PC-9 (cell line): ENCODE data around the gene ITPKB. TPM values are rescaled to one million over a fixed set of nuclear protein-coding genes. Genes with fewer than 3 reads are reported as not detected.
A peak's percentile ranks its signal among the peaks of the same experiment; 100 is the strongest.

Experiments
- BruUV-seq: library from RNA; stranded (reverse); fragments of 400-500 nt; replicated peaks from 2 replicates; lab custom pipeline; 2021; lab: Mats Ljungman, UMichigan
- CTCF ChIA-PET: fragments of 300-600 bp; sonication (Branson Sonifier 250); formaldehyde crosslinking; loops from one replicate; lab custom pipeline; 2022; ENCODE audit warnings: antibody characterized with exemption; lab: Charles Lee
- POLR2A ChIA-PET: fragments of 300-600 bp; sonication (Branson Sonifier 250); formaldehyde crosslinking; loops from one replicate; lab custom pipeline; 2022; ENCODE audit warnings: antibody characterized with exemption; ENCODE audit not compliant: unreplicated experiment; lab: Charles Lee
- DNase-seq, 2 experiments: peaks; one replicate each; pipeline versions ENCODE4 v3.0.0 to v3.0.0-alpha.2; 2015 to 2022; ENCODE audit warnings: mixed read lengths in 1 of 2
- H2AFZ ChIP-seq: fragments of 200-600 bp; sonication (generic); 2 replicates; pipeline ENCODE4 v1.8.1; 2017; ENCODE audit warnings: antibody characterized with exemption
- H3F3A ChIP-seq: fragments of 200-600 bp; sonication (generic); 2 replicates; pipeline ENCODE4 v1.8.1; 2017; ENCODE audit warnings: antibody characterized with exemption, mild to moderate bottlenecking, low read depth; ENCODE audit not compliant: insufficient read depth
- H3K27ac ChIP-seq: fragments of 200-600 bp; sonication (generic); 2 replicates; pipeline ENCODE4 v1.6.1; 2016; ENCODE audit warnings: mixed run types
- H3K27me3 ChIP-seq: fragments of 200-600 bp; sonication (generic); 2 replicates; pipeline ENCODE4 v1.6.1; 2016; ENCODE audit warnings: low read depth, mixed run types; ENCODE audit not compliant: insufficient read depth
- H3K36me3 ChIP-seq: fragments of 200-600 bp; sonication (generic); 2 replicates; pipeline ENCODE4 v1.6.1; 2016; ENCODE audit warnings: low read depth, mixed run types
- H3K4me1 ChIP-seq: fragments of 200-600 bp; sonication (generic); replicated peaks from 2 replicates; pipeline ENCODE4 v1.6.1; 2016; ENCODE audit warnings: mixed run types; ENCODE audit not compliant: insufficient read depth
- H3K4me2 ChIP-seq: fragments of 200-600 bp; sonication (generic); 2 replicates; pipeline ENCODE4 v1.6.1; 2017; ENCODE audit warnings: mixed run types
- H3K4me3 ChIP-seq: fragments of 200-600 bp; sonication (generic); 2 replicates; pipeline ENCODE4 v1.6.1; 2016; ENCODE audit warnings: mixed run types
- H3K79me2 ChIP-seq: fragments of 200-600 bp; sonication (generic); 2 replicates; pipeline ENCODE4 v1.6.1; 2017; ENCODE audit warnings: low read depth, mixed run types
- H3K9me2 ChIP-seq: fragments of 200-600 bp; sonication (generic); 2 replicates; pipeline ENCODE4 v1.8.1; 2017; ENCODE audit warnings: mild to moderate bottlenecking; ENCODE audit not compliant: insufficient read depth
- H3K9me3 ChIP-seq: fragments of 200-600 bp; sonication (generic); 2 replicates; pipeline ENCODE4 v1.8.1; 2016; ENCODE audit warnings: low read depth; ENCODE audit not compliant: insufficient read depth
- H4K20me1 ChIP-seq: fragments of 200-600 bp; sonication (generic); 2 replicates; pipeline ENCODE4 v1.8.1; 2017; ENCODE audit not compliant: insufficient read depth
- CTCF ChIP-seq: fragments of 200-600 bp; sonication (generic); conservative IDR thresholded peaks from 2 replicates; pipeline ENCODE4 v1.6.1; 2017; ENCODE audit warnings: mixed run types, antibody characterized with exemption, mild to moderate bottlenecking, moderate library complexity
- EZH2 ChIP-seq: fragments of 200-600 bp; sonication (generic); IDR thresholded peaks from 2 replicates; pipeline ENCODE4 v1.8.0; 2017; ENCODE audit warnings: antibody characterized with exemption, low read depth
- intact Hi-C: fragments of 100-400 bp; cut with micrococcal nuclease; formaldehyde crosslinking; loops from one replicate; pipeline ENCODE4 v1.10.0; 2022; ENCODE audit not compliant: unreplicated experiment
- total RNA-seq: library from RNA; stranded (reverse); gene quantifications from 2 replicates; pipeline ENCODE4 v1.2.3, GENCODE V29; 2021

The ITPKB gene
- total RNA-seq, 1 experiment from 2014 or later: 13.4 TPM

GRCh38 chr1:226645279-226645976 is 93.7 kb downstream of the ITPKB start:
- peaks cover 46% of the 10 kb centered on the region for H3K4me1 ChIP-seq
- ChIA-PET CTCF (no interaction called here), POLR2A (interaction anchor here (1.0 kb wide), 1 partner anchor 17 kb away, joined by 3 read pairs; no protein-coding TSS in a partner anchor)
- H3K4me2 ChIP-seq: peak overlapping the region; percentile 67
- no peaks in the 10 kb centered on the region for H3K27me3 ChIP-seq
- no peaks in the 10 kb centered on the region for H3K79me2 ChIP-seq
- BruUV-seq: no TSS peak
- TF ChIP-seq CTCF (no peak), EZH2 (no peak)
- H3K4me3 ChIP-seq: no peak overlapping the region; the same call in 1 of the 2 replicates
- no peaks in the 10 kb centered on the region for H3K36me3 ChIP-seq
- no peak overlapping the region for H2AFZ ChIP-seq
- H3K9me3 ChIP-seq: no peaks in the 10 kb centered on the region
- no peaks in the 10 kb centered on the region for H4K20me1 ChIP-seq
- H3F3A ChIP-seq: peaks cover 30% of the 10 kb centered on the region; the same call in 1 of the 2 replicates
- peak overlapping the region; percentile 30; the same call in 1 of the 2 replicates for H3K27ac ChIP-seq
- DNase-seq: no peak
- H3K9me2 ChIP-seq: no peaks in the 10 kb centered on the region
- intact Hi-C loops: no loop called here

GRCh38 chr1:226644541-226645176 is 94.4 kb downstream of the ITPKB start:
- Histone ChIP-seq H2AFZ (no peak overlapping the region), H3K4me3 (no peak overlapping the region), H3K27me3 (no peaks in the 10 kb centered on the region), H3K4me1 (peaks cover 46% of the 10 kb centered on the region), H3K4me2 (0 out of 2 replicates have a peak overlapping the region, but pooled peaks have one; percentile 67), H3K9me2 (no peaks in the 10 kb centered on the region), H4K20me1 (no peaks in the 10 kb centered on the region), H3K9me3 (no peaks in the 10 kb centered on the region), H3K36me3 (no peaks in the 10 kb centered on the region), H3K79me2 (no peaks in the 10 kb centered on the region), H3K27ac (no peak overlapping the region), H3F3A (peaks cover 30% of the 10 kb centered on the region; the same call in 1 of the 2 replicates)
- ChIA-PET CTCF (no interaction called here), POLR2A (no interaction called here)
- DNase-seq: peak; percentile 28 to 60
- intact Hi-C loops: no loop called here
- TF ChIP-seq CTCF: no peak
- TF ChIP-seq EZH2: no peak
- BruUV-seq: no TSS peak

- Histone ChIP-seq H3K4me1 (peaks cover 46% of the 10 kb centered on the region), H4K20me1 (no peaks in the 10 kb centered on the region), H3K9me3 (no peaks in the 10 kb centered on the region), H3K4me3 (no peak overlapping the region), H3F3A (peaks cover 27% of the 10 kb centered on the region; the same call in 1 of the 2 replicates), H3K27ac (peak overlapping the region; percentile 52), H3K9me2 (no peaks in the 10 kb centered on the region), H2AFZ (no peak overlapping the region), H3K27me3 (no peaks in the 10 kb centered on the region), H3K4me2 (peak overlapping the region; percentile 78), H3K79me2 (no peaks in the 10 kb centered on the region), H3K36me3 (no peaks in the 10 kb centered on the region)
- no peak for DNase-seq
- CTCF ChIA-PET: no interaction called here
- no peak for TF ChIP-seq CTCF
- TF ChIP-seq EZH2: no peak
- intact Hi-C loops: no loop called here
- BruUV-seq: no TSS peak
- POLR2A ChIA-PET: no interaction called here
Observed at GRCh38 chr1:226643611-226644540, 95.2 kb downstream of the ITPKB start.
